NCI-H82 (cell line): ENCODE measurements around the gene DNAH5.
A peak's percentile ranks its signal among the peaks of the same experiment; 100 is the strongest.
"Not testable (repeated sequence)": the region's sequence is repeated elsewhere in the genome, so short reads cannot be mapped to it uniquely, and the experiment has no call there.

ENCODE experiments used
- DNase-seq: peaks from one replicate; lab custom pipeline; 2025; lab: John Stamatoyannopoulos, UW

Gene DNAH5

GRCh38 chr5:13944560-13945199, at the start of gene DNAH5:
DNAH5 (minus strand) TSS chr5:13944688; CDS start chr5:13944438, 250 bp downstream.
- DNase-seq, result no peak

GRCh38 chr5:13993926-13994325, 49.4 kb upstream of the DNAH5 start:
- no peak for DNase-seq

GRCh38 chr5:13992795-13993194, 48.3 kb upstream of the DNAH5 start:
- DNase-seq, result no peak

GRCh38 chr5:13991365-13991764, 46.9 kb upstream of the DNAH5 start:
- DNase-seq, result no peak

- DNase-seq, result no peak
Measured at GRCh38 chr5:13990896-13991295, 46.4 kb upstream of the DNAH5 start.

- no peak for DNase-seq
Measured at GRCh38 chr5:13989832-13990231, 45.3 kb upstream of the DNAH5 start.

GRCh38 chr5:13987843-13988464, 43.5 kb upstream of the DNAH5 start:
- peak; percentile 76 for DNase-seq

- DNase-seq, result no peak
Measured at GRCh38 chr5:13985731-13986418, 41.4 kb upstream of the DNAH5 start.

- not testable (repeated sequence) for DNase-seq
Measured at GRCh38 chr5:13984888-13985287, 40.4 kb upstream of the DNAH5 start.

- DNase-seq, result peak; percentile 77
Measured at GRCh38 chr5:13976867-13977830, 32.7 kb upstream of the DNAH5 start.

- no peak for DNase-seq
Measured at GRCh38 chr5:13976223-13976622, 31.7 kb upstream of the DNAH5 start.

GRCh38 chr5:13975246-13975645, 30.8 kb upstream of the DNAH5 start:
- DNase-seq, result no peak

- no peak for DNase-seq
Measured at GRCh38 chr5:13973724-13974123, 29.2 kb upstream of the DNAH5 start.

GRCh38 chr5:13972029-13972428, 27.5 kb upstream of the DNAH5 start:
- DNase-seq, result no peak

GRCh38 chr5:13957032-13957645, 12.7 kb upstream of the DNAH5 start:
- DNase-seq, result peak; percentile 81

GRCh38 chr5:13956471-13956870, 12.0 kb upstream of the DNAH5 start:
- no peak for DNase-seq

- no peak for DNase-seq
Measured at GRCh38 chr5:13955896-13956295, 11.4 kb upstream of the DNAH5 start.

- DNase-seq, result no peak
Measured at GRCh38 chr5:13946111-13946510, 1.6 kb upstream of the DNAH5 start.

- no peak for DNase-seq
Measured at GRCh38 chr5:13945271-13945670, 783 bp upstream of the DNAH5 start.

GRCh38 chr5:13943676-13944075, 812 bp downstream of the DNAH5 start:
- DNase-seq, result no peak

- DNase-seq, result no peak
Measured at GRCh38 chr5:13941468-13941867, 3.0 kb downstream of the DNAH5 start.

GRCh38 chr5:13939638-13940037, 4.8 kb downstream of the DNAH5 start:
- peak; percentile 14 for DNase-seq
